CD4-positive, alpha-beta T cell treated with Interleukin-2 at 100 ng/mL for 4 hours (primary cell): ENCODE data around the gene PHEX.

Source experiments
- DNase-seq: peaks from one replicate; pipeline ENCODE4 v3.0.0-alpha.2; 2020; ENCODE audit warnings: low spot score

The PHEX gene

GRCh38 chrX:22041907-22042530, 9.9 kb downstream of the PHEX start:
- no peak for DNase-seq

- no peak for DNase-seq
These were observed 11.7 kb downstream of the PHEX start for GRCh38 chrX:22043872-22044271.

GRCh38 chrX:22047468-22047867, 15.3 kb downstream of the PHEX start:
- DNase-seq = no peak

- no peak for DNase-seq
These were observed 21.4 kb downstream of the PHEX start for GRCh38 chrX:22053481-22053880.

GRCh38 chrX:22056235-22056634, 24.1 kb downstream of the PHEX start:
- DNase-seq = no peak

GRCh38 chrX:22057667-22058066, 25.5 kb downstream of the PHEX start:
- no peak for DNase-seq

- DNase-seq = no peak
These were observed 27.6 kb downstream of the PHEX start for GRCh38 chrX:22059775-22060174.

GRCh38 chrX:22060415-22061280, 28.5 kb downstream of the PHEX start:
- no peak for DNase-seq

GRCh38 chrX:22063284-22063683, 31.2 kb downstream of the PHEX start:
- DNase-seq = no peak

- no peak for DNase-seq
These were observed 37.5 kb downstream of the PHEX start for GRCh38 chrX:22069586-22069985.

GRCh38 chrX:22073928-22074327, 41.8 kb downstream of the PHEX start:
- DNase-seq = no peak

GRCh38 chrX:22078117-22078516, 46.0 kb downstream of the PHEX start:
- no peak for DNase-seq

GRCh38 chrX:22081475-22082092, 49.5 kb downstream of the PHEX start:
- peak; percentile 31 for DNase-seq

- no peak for DNase-seq
These were observed 53.9 kb downstream of the PHEX start for GRCh38 chrX:22086003-22086402.

GRCh38 chrX:22087011-22087557, 55.0 kb downstream of the PHEX start:
- no peak for DNase-seq

- no peak for DNase-seq
These were observed 56.2 kb downstream of the PHEX start for GRCh38 chrX:22088326-22088725.

GRCh38 chrX:22090181-22090580, 58.1 kb downstream of the PHEX start:
- DNase-seq = no peak

GRCh38 chrX:22093550-22093949, 61.4 kb downstream of the PHEX start:
- no peak for DNase-seq

GRCh38 chrX:22095286-22095685, 63.2 kb downstream of the PHEX start:
- no peak for DNase-seq

- DNase-seq = no peak
These were observed 63.7 kb downstream of the PHEX start for GRCh38 chrX:22095856-22096255.

- DNase-seq = no peak
These were observed 65.0 kb downstream of the PHEX start for GRCh38 chrX:22097012-22097694.

- DNase-seq = no peak
These were observed 73.1 kb downstream of the PHEX start for GRCh38 chrX:22105231-22105630.
